HepG2 (cell line): ENCODE results near the gene DOLK. TPM values are rescaled to one million over a fixed set of nuclear protein-coding genes. Genes with fewer than 3 reads are reported as not detected.

Experiments
- ATAC-seq: fragments of 200-7000 bp; cut with Tn5 transposase; 3 replicates; pipeline ENCODE4 v1.9.1; 2020; ENCODE audit warnings: mild to moderate bottlenecking, moderate library complexity
- BruUV-seq: library from RNA; stranded (reverse); fragments of 400-500 nt; replicated peaks from 2 replicates; lab custom pipeline; 2021; lab: Mats Ljungman, UMichigan
- CTCF ChIA-PET: fragments of 300-600 bp; formaldehyde crosslinking; extraction: SDS; loops from one replicate; lab custom pipeline; 2021; ENCODE audit warnings: low total read pairs, inconsistent platforms, low intra/inter-chr PET ratio; lab: Yijun Ruan, JAX
- POLR2A ChIA-PET: fragments of 350-600 bp; sonication (Branson Sonifier 250); formaldehyde crosslinking; loops from one replicate; lab custom pipeline; 2020; ENCODE audit warnings: antibody characterized with exemption, inconsistent platforms; lab: Yijun Ruan, JAX
- DNase-seq: peaks from one replicate; pipeline ENCODE4 v3.0.0-alpha.2; 2015; ENCODE audit warnings: low spot score
- FAIRE-seq: peaks from 3 replicates; lab custom pipeline; 2011; peaks lifted over from hg19 to GRCh38; lab: Jason Lieb, UNC
- H2AFZ ChIP-seq: one replicate; pipeline ENCODE4 v1.6.1; 2011; ENCODE audit warnings: low read length, inconsistent platforms
- H3K27ac ChIP-seq: fragments of 300-600 bp; 3 replicates; pipeline ENCODE4 v1.8.0; 2011; ENCODE audit warnings: mixed run types, mild to moderate bottlenecking, mixed read lengths, low read length, inconsistent platforms; ENCODE audit not compliant: insufficient read depth; ENCODE audit errors: extremely low read length
- H3K27me3 ChIP-seq, 2 experiments: fragments of 200-600 bp in 1 of 2; 2 replicates in 1 of 2; 3 replicates in 1 of 2; pipeline versions ENCODE4 v1.6.0 to v1.8.0; 2011; ENCODE audit warnings: low read length in 2 of 2, mild to moderate bottlenecking in 2 of 2, moderate library complexity in 2 of 2, inconsistent platforms in 1 of 2; ENCODE audit not compliant: insufficient read depth in 2 of 2, control insufficient read depth in 1 of 2
- H3K36me3 ChIP-seq, 2 experiments: fragments of 200-600 bp in 1 of 2; replicated peaks in 1 of 2; 2 replicates in 1 of 2; 3 replicates in 1 of 2; pipeline versions ENCODE4 v1.5.1 to v1.8.0; 2011; ENCODE audit warnings: low read length in 2 of 2, inconsistent platforms in 1 of 2; ENCODE audit not compliant: insufficient read depth in 2 of 2, control insufficient read depth in 1 of 2
- H3K4me1 ChIP-seq: 2 replicates; pipeline ENCODE4 v1.5.1; 2012; ENCODE audit warnings: low read length, inconsistent platforms; ENCODE audit not compliant: insufficient read depth
- H3K4me2 ChIP-seq: 2 replicates; pipeline ENCODE4 v1.6.0; 2011; ENCODE audit warnings: low read depth, low read length, inconsistent platforms
- H3K4me3 ChIP-seq, 3 experiments: fragments of 200-600 bp in 1 of 3; sonication (generic), shearing (Covaris generic) in 1 of 3; replicated peaks in 1 of 3; 2 replicates each; pipeline ENCODE4 v1.5.1; 2011 to 2016; ENCODE audit warnings: low read length in 3 of 3, inconsistent platforms in 2 of 3, low read depth in 2 of 3, mild to moderate bottlenecking in 2 of 3, control low read depth in 1 of 3, mixed read lengths in 1 of 3; ENCODE audit not compliant: insufficient read depth in 1 of 3
- H3K79me2 ChIP-seq: one replicate; pipeline ENCODE4 v1.6.1; 2011; ENCODE audit warnings: low read length, inconsistent platforms; ENCODE audit not compliant: insufficient read depth
- H3K9ac ChIP-seq: 2 replicates; pipeline ENCODE4 v1.6.0; 2011; ENCODE audit warnings: mild to moderate bottlenecking, low read depth, low read length, inconsistent platforms; ENCODE audit not compliant: insufficient read depth
- H3K9me3 ChIP-seq: 2 replicates; pipeline ENCODE4 v1.5.1; 2012; ENCODE audit warnings: mild to moderate bottlenecking, low read length
- H4K20me1 ChIP-seq: 2 replicates; pipeline ENCODE4 v1.6.0; 2011; ENCODE audit warnings: inconsistent platforms, mild to moderate bottlenecking, low read length, moderate library complexity; ENCODE audit not compliant: insufficient read depth
- ETV5 ChIP-seq: IDR thresholded peaks from 2 replicates; pipeline ENCODE4 v1.6.1; 2018; ENCODE audit warnings: missing biosample characterization, missing genetic modification reagents, inconsistent platforms, borderline replicate concordance
- GABPA ChIP-seq, 2 experiments: IDR thresholded peaks; 2 replicates each; pipeline ENCODE4 v1.6.1; 2011 to 2016; ENCODE audit warnings: low read depth in 2 of 2, low read length in 1 of 2, missing biosample characterization in 1 of 2, missing genetic modification characterization in 1 of 2
- ISX ChIP-seq: sonication (generic); formaldehyde crosslinking; conservative IDR thresholded peaks from 2 replicates; pipeline ENCODE4 v1.5.0; 2020; ENCODE audit warnings: missing genetic modification reagents
- JDP2 ChIP-seq: sonication (generic); formaldehyde crosslinking; IDR thresholded peaks from 2 replicates; pipeline ENCODE4 v1.8.1; 2022; ENCODE audit warnings: missing genetic modification reagents, borderline replicate concordance
- SNAI1 ChIP-seq: sonication (generic); formaldehyde crosslinking; IDR thresholded peaks from 2 replicates; pipeline ENCODE4 v1.5.0; 2020; ENCODE audit warnings: mild to moderate bottlenecking, missing genetic modification reagents, borderline replicate concordance
- ZNF577 ChIP-seq: sonication (generic); formaldehyde crosslinking; IDR thresholded peaks from 2 replicates; pipeline ENCODE4 v1.4.0; 2020; ENCODE audit warnings: mild to moderate bottlenecking, low read depth, missing genetic modification reagents, borderline replicate concordance
- WGBS: methylation state at CpG from one replicate; pipeline ENCODE4 v1.1.6; 2017; ENCODE audit warnings: low lambda C conversion rate; 5-methylcytosine and 5-hydroxymethylcytosine counted together
- in situ Hi-C: cut with HindIII; loops from 2 replicates; pipeline ENCODE4 v1.10.0; 2017; ENCODE audit warnings: low pct_unique_long_range_greater_than_20kb; ENCODE audit not compliant: extremely low pct_ligation_motif_present
- intact Hi-C: fragments of 100-400 bp; cut with micrococcal nuclease; formaldehyde crosslinking; loops from one replicate; pipeline ENCODE4 v1.10.0; 2022; ENCODE audit not compliant: unreplicated experiment
- polyA plus RNA-seq, 8 experiments: library from polyadenylated mRNA; depleted of rRNA in 3 of 8; stranded (reverse) in 7 of 8; unstranded in 1 of 8; fragments of >200 nt; fragmentation: Illumina TruSeq in 4 of 8; extraction: Trizol in 4 of 8; gene quantifications; 2 replicates each; pipeline versions ENCODE4 v1.2.1 to v1.2.3, GENCODE V29; 2011 to 2016; ENCODE audit warnings: low read depth in 4 of 8, missing spikeins in 1 of 8, mixed read lengths in 1 of 8; ENCODE audit not compliant: insufficient read depth in 1 of 8
- total RNA-seq, 5 experiments: library from RNA; depleted of rRNA; stranded (reverse); fragments of >200 nt; fragmentation: Illumina TruSeq; extraction: Trizol; gene quantifications; 2 replicates each; pipeline ENCODE4 v1.2.3, GENCODE V29; 2016; ENCODE audit warnings: low read depth in 1 of 5
- TF ChIP-seq, protein P1 (sequence below): sonication (generic); formaldehyde crosslinking; IDR thresholded peaks from 2 replicates; pipeline ENCODE4 v1.5.0; 2020; ENCODE audit warnings: mild to moderate bottlenecking, missing genetic modification reagents

The DOLK gene
- total and polyA plus RNA-seq, 2 of the 13 experiments (the other 11 are each of a cell fraction or from before 2014, with no cell fraction given), result 15.4 to 18.7 TPM

DNA sequence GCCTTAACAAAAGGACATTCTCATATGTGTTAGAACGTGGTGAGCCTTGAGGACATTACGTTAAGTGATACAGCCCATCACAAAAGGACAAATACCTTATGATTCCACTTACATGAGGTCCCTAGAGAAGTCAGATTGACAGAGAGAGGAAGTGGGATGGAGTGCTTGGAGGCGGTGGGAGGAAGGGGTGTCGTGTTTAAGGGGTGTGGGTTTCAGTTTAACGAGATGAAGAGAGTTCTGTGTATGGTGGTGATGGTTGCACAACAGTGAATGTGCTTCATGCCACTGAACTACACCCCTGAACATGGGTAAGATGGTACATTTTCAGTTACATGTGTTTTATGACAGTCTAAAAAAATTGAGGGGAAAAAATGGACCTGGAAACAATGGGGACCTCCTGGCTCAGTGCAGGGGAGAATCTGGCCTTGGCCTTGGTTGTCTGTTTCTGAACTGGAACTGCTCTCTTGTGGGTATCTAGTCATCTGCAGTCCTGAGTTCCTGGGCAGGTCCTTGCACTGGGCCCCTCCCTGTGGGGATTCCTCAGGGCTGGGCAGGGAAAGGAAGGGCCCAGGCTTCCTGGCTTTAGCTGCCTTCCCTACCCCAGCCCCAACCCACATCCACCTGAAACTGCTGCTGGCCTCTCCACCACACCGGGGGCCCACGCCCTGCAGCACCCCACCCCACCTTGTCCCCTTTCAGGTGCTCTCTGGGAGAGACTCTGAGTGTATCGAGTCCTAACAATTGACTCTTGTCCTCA lies 47.7 kb downstream of the DOLK start (continued):
- TF ChIP-seq, protein P1, sequence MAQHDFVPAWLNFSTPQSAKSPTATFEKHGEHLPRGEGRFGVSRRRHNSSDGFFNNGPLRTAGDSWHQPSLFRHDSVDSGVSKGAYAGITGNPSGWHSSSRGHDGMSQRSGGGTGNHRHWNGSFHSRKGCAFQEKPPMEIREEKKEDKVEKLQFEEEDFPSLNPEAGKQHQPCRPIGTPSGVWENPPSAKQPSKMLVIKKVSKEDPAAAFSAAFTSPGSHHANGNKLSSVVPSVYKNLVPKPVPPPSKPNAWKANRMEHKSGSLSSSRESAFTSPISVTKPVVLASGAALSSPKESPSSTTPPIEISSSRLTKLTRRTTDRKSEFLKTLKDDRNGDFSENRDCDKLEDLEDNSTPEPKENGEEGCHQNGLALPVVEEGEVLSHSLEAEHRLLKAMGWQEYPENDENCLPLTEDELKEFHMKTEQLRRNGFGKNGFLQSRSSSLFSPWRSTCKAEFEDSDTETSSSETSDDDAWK (CRISPR knock-in tag), result no peak
- TF ChIP-seq ETV5 (CRISPR knock-in tag), result no peak
- no peak for TF ChIP-seq GABPA (IDR thresholded peaks at IDR 0.05; ENCODE audit: low read depth, low read length)
- no peak for TF ChIP-seq GABPA (CRISPR knock-in tag; IDR thresholded peaks at IDR 0.05; ENCODE audit: low read depth)
- TF ChIP-seq SNAI1 (CRISPR knock-in tag), result no peak

DNA sequence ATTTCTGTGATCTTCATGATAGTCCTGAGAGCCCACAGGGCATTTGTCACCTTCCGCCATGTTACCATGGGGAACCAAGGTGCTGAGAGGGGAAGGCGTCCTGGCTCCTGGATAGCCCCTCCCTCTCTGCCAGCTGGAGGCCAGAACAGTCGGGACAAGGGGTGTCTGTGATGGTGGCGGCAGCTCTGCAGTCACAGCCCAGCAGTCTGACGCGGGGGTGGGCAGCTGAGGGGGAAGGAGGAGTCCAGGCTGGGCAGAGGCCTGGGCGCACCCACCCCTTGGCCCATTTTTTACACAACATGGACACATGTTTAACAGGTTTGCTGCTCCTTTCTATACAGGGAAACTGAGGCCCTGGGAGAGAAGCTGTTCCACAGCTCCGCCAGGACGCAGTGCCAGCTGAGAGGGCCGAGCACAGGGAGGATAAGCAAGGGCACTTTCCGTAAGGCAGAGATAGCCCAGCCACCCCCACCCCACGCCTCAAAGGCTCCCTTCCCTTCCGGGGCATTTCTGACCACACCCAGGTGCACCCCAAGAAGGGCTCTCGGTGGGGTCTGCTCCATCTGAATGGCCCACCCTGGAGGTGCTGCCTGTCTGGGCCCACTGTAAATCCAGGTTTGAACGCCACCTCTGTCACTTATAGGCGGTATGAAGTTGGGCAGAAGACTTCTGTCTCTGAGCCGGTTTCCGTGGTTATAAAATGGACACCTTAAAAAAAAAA lies 48.4 kb downstream of the DOLK start:
- Histone ChIP-seq H3K4me2 (no peak overlapping the region), H3K9me3 (no peaks in the 10 kb centered on the region), H3K4me3 (no peak overlapping the region), H4K20me1 (no peaks in the 10 kb centered on the region), H3K79me2 (peaks cover 2% of the 10 kb centered on the region), H3K27ac (no peak overlapping the region), H3K9ac (no peak overlapping the region), H3K36me3 (peaks cover 7 to 35% of the 10 kb centered on the region in 2 experiments; a peak in 4 of 5 replicates), H3K4me1 (peaks cover 8% of the 10 kb centered on the region; the same call in 1 of the 2 replicates), H2AFZ (no peak overlapping the region), H3K27me3 (no peaks in the 10 kb centered on the region)
- FAIRE-seq (no peak), ATAC-seq (no peak), DNase-seq (no peak)
- TF ChIP-seq JDP2 (CRISPR knock-in tag), result no peak
- no peak for TF ChIP-seq ZNF577
- TF ChIP-seq ISX, result no peak
- CTCF ChIA-PET, result no interaction called here
- POLR2A ChIA-PET, result no interaction called here
- in situ Hi-C loops (no loop called here), intact Hi-C loops (no loop called here)
- no TSS peak for BruUV-seq
- 100% methylated on average over 10 of the region's 18 CpGs for WGBS
